ENCODE results near the gene ATP5MG. TPM values are rescaled to one million over a fixed set of nuclear protein-coding genes. Genes with fewer than 3 reads are reported as not detected.

The ATP5MG gene
- total RNA-seq (2021): 303 and 334 TPM in 2 replicates
- percentile 93 among the genes with signal in this experiment for Bru-seq, nascent RNA
- percentile 95 among the genes with signal in this experiment for BruChase-seq, experiment 1, labeled RNA remaining after a 2-hour chase
- BruChase-seq, experiment 2, labeled RNA remaining after a 6-hour chase: percentile 98 among the genes with signal in this experiment
- long read RNA-seq, transcript ATP5MG-201 (3 exons, 1,577 nt): major isoform, 459 of 474 reads
- long read RNA-seq, partial matches to known transcripts: 0 of 474 reads
- long read RNA-seq, other reads (novel, unspliced or antisense): 6 of 474 reads

GRCh38 chr11:118401151-118401879 is at the start of gene ATP5MG:
Gene ATP5MG, plus strand, starts transcription at chr11:118401606. Its CDS starts 60 bp downstream, at chr11:118401666.
- no TSS peak for BruUV-seq (replicated peaks)
- Histone ChIP-seq H3K27ac (ENCODE audit: low read depth, low read length, poor library complexity, severe bottlenecking) (peak within 1 kb of the TSS; percentile 89), H3K27me3 (replicated peaks; ENCODE audit: insufficient read depth, low read depth, low read length, poor library complexity) (no peaks in the 10 kb centered on the region), H3K36me3 (ENCODE audit: insufficient read depth, low read length, poor library complexity, severe bottlenecking) (peaks cover 19% of the 10 kb centered on the region), H3K4me1 (ENCODE audit: insufficient read depth, low read length, poor library complexity, severe bottlenecking) (peaks cover 16% of the 10 kb centered on the region), H3K4me3 (ENCODE audit: low read depth, low read length, poor library complexity, severe bottlenecking) (peak within 1 kb of the TSS; percentile 78), H3K9me3 (ENCODE audit: low read depth, low read length, poor library complexity, severe bottlenecking) (no peaks in the 10 kb centered on the region)
- POLR2A ChIA-PET (ENCODE audit: low non-redundant PET): interaction anchor here (0.7 kb wide), 1 partner anchor 20 kb away, joined by 3 read pairs; no protein-coding TSS in a partner anchor
- CTCF ChIA-PET: interaction anchor here (0.9 kb wide), 1 partner anchor 34 kb away, joined by 3 read pairs; no protein-coding TSS in a partner anchor
- 0 out of 2 replicates have a peak, but pooled peaks have one; percentile 16 for TF ChIP-seq CTCF (conservative IDR thresholded peaks at IDR 0.05; ENCODE audit: low read depth, low read length)
- TF ChIP-seq EZH2 (IDR thresholded peaks at IDR 0.05; ENCODE audit: borderline replicate concordance, low read depth, low read length, poor library complexity, severe bottlenecking): no peak
- DNase-seq (ENCODE audit: low spot score): peak; percentile 97
- intact Hi-C loops (cut with micrococcal nuclease; ENCODE audit: unreplicated experiment): loop anchor here (1.0 to 5.0 kb wide), 2 partner anchors 35 to 86 kb away; partner anchors contain the start of gene KMT2A

GRCh38 chr11:118353084-118353710 is 48.2 kb upstream of the ATP5MG start:
- no peak overlapping the region for H3K4me3 ChIP-seq (ENCODE audit: low read depth, low read length, poor library complexity, severe bottlenecking)
- ChIA-PET CTCF (no interaction called here), POLR2A (ENCODE audit: low non-redundant PET) (no interaction called here)
- H3K27ac ChIP-seq (ENCODE audit: low read depth, low read length, poor library complexity, severe bottlenecking): no peak overlapping the region
- H3K4me1 ChIP-seq (ENCODE audit: insufficient read depth, low read length, poor library complexity, severe bottlenecking): no peaks in the 10 kb centered on the region
- H3K9me3 ChIP-seq (ENCODE audit: low read depth, low read length, poor library complexity, severe bottlenecking): no peaks in the 10 kb centered on the region
- peak; percentile 46 for DNase-seq (ENCODE audit: low spot score)
- H3K27me3 ChIP-seq (replicated peaks; ENCODE audit: insufficient read depth, low read depth, low read length, poor library complexity): peaks cover 33% of the 10 kb centered on the region
- intact Hi-C loops (cut with micrococcal nuclease; ENCODE audit: unreplicated experiment): loop anchor here (5.0 kb wide), 1 partner anchor 206 kb away; no protein-coding TSS in a partner anchor
- no TSS peak for BruUV-seq (replicated peaks)
- H3K36me3 ChIP-seq (ENCODE audit: insufficient read depth, low read length, poor library complexity, severe bottlenecking): no peaks in the 10 kb centered on the region
- TF ChIP-seq EZH2 (IDR thresholded peaks at IDR 0.05; ENCODE audit: borderline replicate concordance, low read depth, low read length, poor library complexity, severe bottlenecking) (no peak), CTCF (conservative IDR thresholded peaks at IDR 0.05; ENCODE audit: low read depth, low read length) (peak; percentile 74)

- TF ChIP-seq EZH2 (IDR thresholded peaks at IDR 0.05; ENCODE audit: borderline replicate concordance, low read depth, low read length, poor library complexity, severe bottlenecking): no peak
- no peak for TF ChIP-seq CTCF (conservative IDR thresholded peaks at IDR 0.05; ENCODE audit: low read depth, low read length)
- no TSS peak for BruUV-seq (replicated peaks)
Observed at GRCh38 chr11:118358071-118358470, 43.3 kb upstream of the ATP5MG start.

More at GRCh38 chr11:118358071-118358470, 43.3 kb upstream of the ATP5MG start:
- CTCF ChIA-PET: no interaction called here
- POLR2A ChIA-PET (ENCODE audit: low non-redundant PET): no interaction called here
- Histone ChIP-seq H3K27me3 (replicated peaks; ENCODE audit: insufficient read depth, low read depth, low read length, poor library complexity) (no peaks in the 10 kb centered on the region), H3K27ac (ENCODE audit: low read depth, low read length, poor library complexity, severe bottlenecking) (no peak overlapping the region), H3K4me1 (ENCODE audit: insufficient read depth, low read length, poor library complexity, severe bottlenecking) (peaks cover 8% of the 10 kb centered on the region), H3K4me3 (ENCODE audit: low read depth, low read length, poor library complexity, severe bottlenecking) (no peak overlapping the region), H3K9me3 (ENCODE audit: low read depth, low read length, poor library complexity, severe bottlenecking) (no peaks in the 10 kb centered on the region), H3K36me3 (ENCODE audit: insufficient read depth, low read length, poor library complexity, severe bottlenecking) (no peaks in the 10 kb centered on the region)
- intact Hi-C loops (cut with micrococcal nuclease; ENCODE audit: unreplicated experiment): loop anchor here (2.0 kb wide), 1 partner anchor 159 kb away; no protein-coding TSS in a partner anchor
- no peak for DNase-seq (ENCODE audit: low spot score)
